HG02973 (cell line): ENCODE results near the gene GSE1.

Experiments used
- ATAC-seq: cut with Tn5 transposase; IDR thresholded peaks from one replicate; pipeline ENCODE4 v1.9.1; 2021; ENCODE audit warnings: moderate library complexity; ENCODE audit not compliant: unreplicated experiment

Gene GSE1

GRCh38 chr16:85717393-85718152, 104.5 kb downstream of the GSE1 start:
- no peak for ATAC-seq

GRCh38 chr16:85718153-85718477, 105.0 kb downstream of the GSE1 start:
- no peak for ATAC-seq

GRCh38 chr16:85718682-85719081, 105.6 kb downstream of the GSE1 start:
- no peak for ATAC-seq

GRCh38 chr16:85719605-85720301, 106.6 kb downstream of the GSE1 start:
- ATAC-seq = no peak

- no peak for ATAC-seq
These were observed 107.1 kb downstream of the GSE1 start for GRCh38 chr16:85720302-85720637.

GRCh38 chr16:85722128-85722893, 109.2 kb downstream of the GSE1 start:
- no peak for ATAC-seq

- no peak for ATAC-seq
These were observed 111.2 kb downstream of the GSE1 start for GRCh38 chr16:85724126-85724879.

- ATAC-seq = no peak
These were observed 111.8 kb downstream of the GSE1 start for GRCh38 chr16:85724936-85725335.
